H9 (cell line): Measurements from ENCODE around the gene GPR156. TPM values are rescaled to one million over a fixed set of nuclear protein-coding genes. Genes with fewer than 3 reads are reported as not detected.

Experiments used
- DNase-seq: peaks from one replicate; pipeline ENCODE4 v3.0.0-alpha.2; 2017
- H2AFZ ChIP-seq: one replicate; pipeline ENCODE4 v1.6.1; 2013; ENCODE audit warnings: mild to moderate bottlenecking, low read length, control low read depth, moderate library complexity
- H2AK5ac ChIP-seq: 2 replicates; pipeline ENCODE4 v1.6.1; 2013; ENCODE audit warnings: low read length, control low read depth, mixed read lengths; ENCODE audit not compliant: insufficient read length
- H2BK120ac ChIP-seq: one replicate; pipeline ENCODE4 v1.6.1; 2013; ENCODE audit warnings: low read depth, mild to moderate bottlenecking, low read length, control low read depth, inconsistent platforms; ENCODE audit not compliant: poor library complexity, severe bottlenecking
- H2BK12ac ChIP-seq: 2 replicates; pipeline ENCODE4 v1.6.1; 2013; ENCODE audit warnings: low read length, control low read depth, mixed read lengths, low read depth; ENCODE audit not compliant: insufficient read length
- H2BK15ac ChIP-seq: 2 replicates; pipeline ENCODE4 v1.6.1; 2013; ENCODE audit warnings: low read depth, low read length, control low read depth
- H2BK20ac ChIP-seq: one replicate; pipeline ENCODE4 v1.6.1; 2013; ENCODE audit warnings: low read depth, mild to moderate bottlenecking, low read length, control low read depth, inconsistent platforms; ENCODE audit not compliant: poor library complexity, severe bottlenecking
- H2BK5ac ChIP-seq: 2 replicates; pipeline ENCODE4 v1.6.1; 2013; ENCODE audit warnings: low read length, control low read depth, mixed read lengths; ENCODE audit not compliant: insufficient read length
- H3K14ac ChIP-seq: 2 replicates; pipeline ENCODE4 v1.6.1; 2013; ENCODE audit warnings: low read length, control low read depth; ENCODE audit not compliant: insufficient read depth
- H3K18ac ChIP-seq: 2 replicates; pipeline ENCODE4 v1.6.1; 2013; ENCODE audit warnings: low read depth, mild to moderate bottlenecking, mixed read lengths, low read length, control low read depth; ENCODE audit not compliant: insufficient read length
- H3K23ac ChIP-seq: 2 replicates; pipeline ENCODE4 v1.6.1; 2013; ENCODE audit warnings: low read length, control low read depth, mixed read lengths, low read depth; ENCODE audit not compliant: insufficient read length
- H3K23me2 ChIP-seq: 2 replicates; pipeline ENCODE4 v1.6.1; 2013; ENCODE audit warnings: low read depth, mild to moderate bottlenecking, mixed read lengths, low read length, control low read depth; ENCODE audit not compliant: insufficient read length, poor library complexity, severe bottlenecking
- H3K27ac ChIP-seq: 2 replicates; pipeline ENCODE4 v1.5.1; 2013; ENCODE audit warnings: low read length, control low read depth, mixed read lengths, low read depth; ENCODE audit not compliant: insufficient read length
- H3K27me3 ChIP-seq: 2 replicates; pipeline ENCODE4 v1.6.1; 2013; ENCODE audit warnings: low read length, control low read depth, inconsistent platforms; ENCODE audit not compliant: insufficient read depth
- H3K4ac ChIP-seq: 2 replicates; pipeline ENCODE4 v1.6.1; 2013; ENCODE audit warnings: low read depth, mild to moderate bottlenecking, control low read depth, inconsistent platforms, low read length, moderate library complexity
- H3K4me1 ChIP-seq: 2 replicates; pipeline ENCODE4 v1.6.1; 2013; ENCODE audit warnings: low read length, control low read depth, inconsistent platforms; ENCODE audit not compliant: insufficient read depth
- H3K4me2 ChIP-seq: 2 replicates; pipeline ENCODE4 v1.6.1; 2013; ENCODE audit warnings: low read length, control low read depth, mixed read lengths; ENCODE audit not compliant: insufficient read length, insufficient read depth
- H3K56ac ChIP-seq: 2 replicates; pipeline ENCODE4 v1.6.1; 2013; ENCODE audit warnings: low read depth, mild to moderate bottlenecking, mixed read lengths, low read length, control low read depth; ENCODE audit not compliant: insufficient read length
- H3K79me1 ChIP-seq: 2 replicates; pipeline ENCODE4 v1.6.1; 2013; ENCODE audit warnings: low read depth, mild to moderate bottlenecking, moderate library complexity, low read length, control low read depth, inconsistent platforms; ENCODE audit not compliant: insufficient read depth, poor library complexity, severe bottlenecking
- H3K79me2 ChIP-seq: 2 replicates; pipeline ENCODE4 v1.6.1; 2013; ENCODE audit warnings: low read length, control low read depth, inconsistent platforms; ENCODE audit not compliant: insufficient read depth
- H3K9ac ChIP-seq: 2 replicates; pipeline ENCODE4 v1.6.1; 2013; ENCODE audit warnings: low read length, control low read depth, mixed read lengths; ENCODE audit not compliant: insufficient read length; ENCODE audit errors: extremely low read depth
- H3K9me3 ChIP-seq: one replicate; pipeline ENCODE4 v1.6.1; 2013; ENCODE audit warnings: low read depth, low read length, inconsistent platforms; ENCODE audit not compliant: control insufficient read depth
- H3T11ph ChIP-seq: one replicate; pipeline ENCODE4 v1.6.1; 2013; ENCODE audit warnings: mild to moderate bottlenecking, low read length, control low read depth, inconsistent platforms
- H4K20me1 ChIP-seq: one replicate; pipeline ENCODE4 v1.6.1; 2013; ENCODE audit not compliant: control insufficient read depth, insufficient read length, insufficient read depth
- H4K5ac ChIP-seq: 2 replicates; pipeline ENCODE4 v1.6.1; 2013; ENCODE audit warnings: low read depth, mild to moderate bottlenecking, mixed read lengths, low read length, control low read depth; ENCODE audit not compliant: insufficient read length
- H4K8ac ChIP-seq: replicated peaks from 2 replicates; pipeline ENCODE4 v1.6.1; 2013; ENCODE audit warnings: low read length, control low read depth, mixed read lengths, low read depth; ENCODE audit not compliant: insufficient read length
- H4K91ac ChIP-seq: 2 replicates; pipeline ENCODE4 v1.6.1; 2013; ENCODE audit warnings: low read depth, mild to moderate bottlenecking, moderate library complexity, mixed read lengths, low read length, control low read depth; ENCODE audit not compliant: insufficient read length
- H3K27ac Mint-ChIP-seq, 3 experiments: 2 replicates in 2 of 3; 3 replicates in 1 of 3; pipeline ENCODE4 v1.8.0; 2020 to 2021; ENCODE audit warnings: mixed read lengths in 3 of 3, mild to moderate bottlenecking in 1 of 3, moderate library complexity in 1 of 3
- H3K27me3 Mint-ChIP-seq: 2 replicates; pipeline ENCODE4 v1.8.0; 2021; ENCODE audit warnings: low read depth, mild to moderate bottlenecking, moderate library complexity, mixed read lengths
- H3K36me3 Mint-ChIP-seq, 3 experiments: 2 replicates in 2 of 3; 3 replicates in 1 of 3; pipeline ENCODE4 v1.8.0; 2020 to 2021; ENCODE audit warnings: low read depth in 3 of 3, mixed read lengths in 3 of 3; ENCODE audit not compliant: insufficient read depth in 1 of 3
- H3K4me1 Mint-ChIP-seq, 2 experiments: 2 replicates each; pipeline ENCODE4 v1.8.0; 2020; ENCODE audit warnings: mixed read lengths in 2 of 2
- H3K4me3 Mint-ChIP-seq, 2 experiments: 2 replicates in 1 of 2; 3 replicates in 1 of 2; pipeline ENCODE4 v1.8.0; 2020 to 2021; ENCODE audit warnings: mild to moderate bottlenecking in 2 of 2, mixed read lengths in 2 of 2, moderate library complexity in 1 of 2
- H3K9me3 Mint-ChIP-seq, 2 experiments: 2 replicates in 1 of 2; 3 replicates in 1 of 2; pipeline ENCODE4 v1.8.0; 2020; ENCODE audit warnings: mild to moderate bottlenecking in 2 of 2, mixed read lengths in 2 of 2, moderate library complexity in 1 of 2
- WGBS: extraction: QIAGEN DNeasy Blood & Tissue Kit; methylation state at CpG from one replicate; pipeline ENCODE4 v1.1.7; 2013; ENCODE audit warnings: missing lambda C conversion rate, low lambda C conversion rate, mixed read lengths; ENCODE audit not compliant: insufficient read length; ENCODE audit errors: extremely low coverage; 5-methylcytosine and 5-hydroxymethylcytosine counted together
- total RNA-seq: library from RNA; stranded (reverse); gene quantifications from 2 replicates; pipeline ENCODE4 v1.2.1, GENCODE V29; 2021
- TF ChIP-seq, protein P1 (sequence below): fragments of 200-600 bp; sonication (generic); conservative IDR thresholded peaks from 3 replicates; pipeline ENCODE4 v1.8.0; 2021; ENCODE audit warnings: antibody characterized with exemption, mild to moderate bottlenecking

The GPR156 gene
- total RNA-seq, 1 experiment from 2014 or later: 1.8 TPM

GRCh38 chr3:120144267-120144666 lies 140.8 kb downstream of the GPR156 start:
- no peak overlapping the region for H2BK20ac ChIP-seq
- no CpG with 5 or more reads among the region's 4 CpGs for WGBS
- no peak overlapping the region for H4K91ac ChIP-seq
- TF ChIP-seq, protein P1, sequence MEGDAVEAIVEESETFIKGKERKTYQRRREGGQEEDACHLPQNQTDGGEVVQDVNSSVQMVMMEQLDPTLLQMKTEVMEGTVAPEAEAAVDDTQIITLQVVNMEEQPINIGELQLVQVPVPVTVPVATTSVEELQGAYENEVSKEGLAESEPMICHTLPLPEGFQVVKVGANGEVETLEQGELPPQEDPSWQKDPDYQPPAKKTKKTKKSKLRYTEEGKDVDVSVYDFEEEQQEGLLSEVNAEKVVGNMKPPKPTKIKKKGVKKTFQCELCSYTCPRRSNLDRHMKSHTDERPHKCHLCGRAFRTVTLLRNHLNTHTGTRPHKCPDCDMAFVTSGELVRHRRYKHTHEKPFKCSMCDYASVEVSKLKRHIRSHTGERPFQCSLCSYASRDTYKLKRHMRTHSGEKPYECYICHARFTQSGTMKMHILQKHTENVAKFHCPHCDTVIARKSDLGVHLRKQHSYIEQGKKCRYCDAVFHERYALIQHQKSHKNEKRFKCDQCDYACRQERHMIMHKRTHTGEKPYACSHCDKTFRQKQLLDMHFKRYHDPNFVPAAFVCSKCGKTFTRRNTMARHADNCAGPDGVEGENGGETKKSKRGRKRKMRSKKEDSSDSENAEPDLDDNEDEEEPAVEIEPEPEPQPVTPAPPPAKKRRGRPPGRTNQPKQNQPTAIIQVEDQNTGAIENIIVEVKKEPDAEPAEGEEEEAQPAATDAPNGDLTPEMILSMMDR: no peak
- no peak overlapping the region for H2BK120ac ChIP-seq
- H2AK5ac ChIP-seq: no peak overlapping the region
- no peak overlapping the region for H2AFZ ChIP-seq
- no peak overlapping the region for H3K9ac ChIP-seq
- no peak overlapping the region for H2BK12ac ChIP-seq
- H3K9me3 Mint-ChIP-seq: no peaks in the 10 kb centered on the region
- no peak overlapping the region for H3K14ac ChIP-seq
- no peaks in the 10 kb centered on the region for H3K27me3 ChIP-seq
- H3K23me2 ChIP-seq: no peaks in the 10 kb centered on the region
- H3K36me3 Mint-ChIP-seq: no peaks in the 10 kb centered on the region
- H3K79me1 ChIP-seq: no peaks in the 10 kb centered on the region
- H4K8ac ChIP-seq: no peak overlapping the region
- no peaks in the 10 kb centered on the region for H3K79me2 ChIP-seq
- H3K23ac ChIP-seq: no peak overlapping the region
- H3T11ph ChIP-seq: no peak overlapping the region
- peaks cover 7% of the 10 kb centered on the region; the same call in 1 of the 2 replicates for H3K4me1 ChIP-seq
- H3K4me1 Mint-ChIP-seq: peaks cover 14 to 18% of the 10 kb centered on the region in 2 experiments
- no peak overlapping the region for H3K4ac ChIP-seq
- H3K18ac ChIP-seq: no peak overlapping the region
- no peak overlapping the region for H3K56ac ChIP-seq
- DNase-seq: no peak
- H3K4me2 ChIP-seq: no peak overlapping the region
- H3K27ac Mint-ChIP-seq: peak overlapping the region in 1 of 3 experiments; percentile 47; a peak in 2 of 7 replicates
- H3K4me3 Mint-ChIP-seq: no peak overlapping the region
- H4K20me1 ChIP-seq: no peaks in the 10 kb centered on the region
- no peak overlapping the region for H2BK5ac ChIP-seq
- no peaks in the 10 kb centered on the region for H3K27me3 Mint-ChIP-seq
- no peak overlapping the region for H4K5ac ChIP-seq
- no peak overlapping the region for H2BK15ac ChIP-seq
- H3K27ac ChIP-seq: no peak overlapping the region
- H3K9me3 ChIP-seq: no peaks in the 10 kb centered on the region
